Parathyroid adenoma (tissue), 2 donors: ENCODE measurements around the gene OLFML3.

Experiments
- H2AFZ ChIP-seq: fragments of 300-600 bp; sonication (generic); one replicate; pipeline ENCODE4 v1.7.0; 2017; ENCODE audit warnings: antibody characterized with exemption, mild to moderate bottlenecking
- H3K27ac ChIP-seq: fragments of 300-600 bp; sonication (generic); one replicate; pipeline ENCODE4 v1.7.0; 2017
- H3K27me3 ChIP-seq: fragments of 300-600 bp; sonication (generic); one replicate; pipeline ENCODE4 v1.7.0; 2017; ENCODE audit warnings: low read length; ENCODE audit not compliant: control insufficient read depth, insufficient read depth
- H3K36me3 ChIP-seq: fragments of 300-600 bp; sonication (generic); one replicate; pipeline ENCODE4 v1.7.0; 2017; ENCODE audit warnings: low read length; ENCODE audit not compliant: control insufficient read depth, insufficient read depth
- H3K4me1 ChIP-seq: fragments of 300-600 bp; sonication (generic); one replicate; pipeline ENCODE4 v1.7.0; 2017; ENCODE audit warnings: control low read depth
- H3K4me2 ChIP-seq: fragments of 300-600 bp; sonication (generic); one replicate; pipeline ENCODE4 v1.7.0; 2017; ENCODE audit warnings: low read length
- H3K4me3 ChIP-seq: fragments of 300-600 bp; sonication (generic); one replicate; pipeline ENCODE4 v1.7.0; 2017; ENCODE audit warnings: low read depth, low read length
- H3K79me2 ChIP-seq: fragments of 300-600 bp; sonication (generic); one replicate; pipeline ENCODE4 v1.7.0; 2017; ENCODE audit warnings: control low read depth
- H3K9ac ChIP-seq: fragments of 300-600 bp; sonication (generic); one replicate; pipeline ENCODE4 v1.7.0; 2017; ENCODE audit warnings: mild to moderate bottlenecking
- H3K9me3 ChIP-seq: fragments of 300-600 bp; sonication (generic); one replicate; pipeline ENCODE4 v1.7.0; 2017; ENCODE audit warnings: low read length; ENCODE audit not compliant: control insufficient read depth
- TF ChIP-seq, protein P1 (sequence below): fragments of 300-600 bp; sonication (generic); IDR thresholded peaks from one replicate; pipeline ENCODE4 v1.7.0; 2017; ENCODE audit warnings: antibody characterized with exemption, mild to moderate bottlenecking
- donor health status: primary hyperparathyroidism.

The OLFML3 gene

DNA sequence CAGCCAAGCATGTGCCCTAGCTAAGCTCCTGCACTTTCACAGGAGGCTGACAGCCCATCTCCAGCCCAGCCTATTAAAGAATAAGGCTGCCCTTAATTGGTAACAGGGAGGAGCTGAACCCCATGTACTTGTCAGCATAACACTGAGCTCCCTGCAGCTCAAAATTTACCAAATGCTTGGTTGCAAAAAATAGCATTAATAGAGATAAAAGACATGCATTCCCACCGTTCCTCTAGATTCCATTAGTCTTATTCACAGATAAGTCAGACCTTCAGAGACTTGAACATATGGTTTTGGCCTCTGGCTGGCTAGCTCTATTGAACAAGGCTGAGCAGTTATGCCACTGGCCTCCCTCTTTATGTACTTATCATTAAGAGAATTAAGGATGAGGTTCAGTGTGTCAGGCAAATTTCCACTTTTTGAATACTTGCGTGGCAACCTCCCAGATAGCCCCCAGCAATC is 29.2 kb downstream of the OLFML3 start:
- Histone ChIP-seq H3K4me3 (no peak overlapping the region), H3K4me1 (no peaks in the 10 kb centered on the region), H3K36me3 (no peaks in the 10 kb centered on the region), H3K79me2 (no peaks in the 10 kb centered on the region), H3K27ac (no peak overlapping the region), H3K27me3 (no peaks in the 10 kb centered on the region), H3K4me2 (no peak overlapping the region), H3K9ac (no peak overlapping the region), H2AFZ (no peak overlapping the region), H3K9me3 (no peaks in the 10 kb centered on the region)
- TF ChIP-seq, protein P1, sequence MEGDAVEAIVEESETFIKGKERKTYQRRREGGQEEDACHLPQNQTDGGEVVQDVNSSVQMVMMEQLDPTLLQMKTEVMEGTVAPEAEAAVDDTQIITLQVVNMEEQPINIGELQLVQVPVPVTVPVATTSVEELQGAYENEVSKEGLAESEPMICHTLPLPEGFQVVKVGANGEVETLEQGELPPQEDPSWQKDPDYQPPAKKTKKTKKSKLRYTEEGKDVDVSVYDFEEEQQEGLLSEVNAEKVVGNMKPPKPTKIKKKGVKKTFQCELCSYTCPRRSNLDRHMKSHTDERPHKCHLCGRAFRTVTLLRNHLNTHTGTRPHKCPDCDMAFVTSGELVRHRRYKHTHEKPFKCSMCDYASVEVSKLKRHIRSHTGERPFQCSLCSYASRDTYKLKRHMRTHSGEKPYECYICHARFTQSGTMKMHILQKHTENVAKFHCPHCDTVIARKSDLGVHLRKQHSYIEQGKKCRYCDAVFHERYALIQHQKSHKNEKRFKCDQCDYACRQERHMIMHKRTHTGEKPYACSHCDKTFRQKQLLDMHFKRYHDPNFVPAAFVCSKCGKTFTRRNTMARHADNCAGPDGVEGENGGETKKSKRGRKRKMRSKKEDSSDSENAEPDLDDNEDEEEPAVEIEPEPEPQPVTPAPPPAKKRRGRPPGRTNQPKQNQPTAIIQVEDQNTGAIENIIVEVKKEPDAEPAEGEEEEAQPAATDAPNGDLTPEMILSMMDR, result no peak

DNA sequence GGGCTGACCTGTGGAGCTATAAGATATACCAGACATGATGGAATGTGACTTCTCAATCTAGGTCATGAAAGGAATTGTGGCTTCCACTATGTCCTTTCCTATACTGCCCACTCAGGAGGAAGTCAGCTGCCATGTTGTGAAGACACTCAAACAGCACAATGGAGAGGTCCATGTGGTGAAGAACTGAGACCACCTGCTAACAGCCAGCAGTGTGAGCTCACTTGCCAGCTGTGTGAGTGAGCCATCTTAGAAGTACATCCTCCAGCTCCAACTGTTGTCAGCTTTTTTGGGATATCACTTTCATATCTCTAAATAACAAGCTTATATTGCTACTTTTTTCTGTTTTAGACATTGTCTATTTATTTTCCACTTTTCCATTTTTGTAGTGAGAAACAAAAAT is 29.7 kb downstream of the OLFML3 start:
- Histone ChIP-seq H3K27me3 (no peaks in the 10 kb centered on the region), H3K36me3 (no peaks in the 10 kb centered on the region), H3K9me3 (no peaks in the 10 kb centered on the region), H3K4me3 (no peak overlapping the region), H3K4me2 (no peak overlapping the region), H3K4me1 (no peaks in the 10 kb centered on the region), H3K79me2 (no peaks in the 10 kb centered on the region), H3K27ac (no peak overlapping the region), H2AFZ (no peak overlapping the region), H3K9ac (no peak overlapping the region)
- TF ChIP-seq, protein P1, result no peak

DNA sequence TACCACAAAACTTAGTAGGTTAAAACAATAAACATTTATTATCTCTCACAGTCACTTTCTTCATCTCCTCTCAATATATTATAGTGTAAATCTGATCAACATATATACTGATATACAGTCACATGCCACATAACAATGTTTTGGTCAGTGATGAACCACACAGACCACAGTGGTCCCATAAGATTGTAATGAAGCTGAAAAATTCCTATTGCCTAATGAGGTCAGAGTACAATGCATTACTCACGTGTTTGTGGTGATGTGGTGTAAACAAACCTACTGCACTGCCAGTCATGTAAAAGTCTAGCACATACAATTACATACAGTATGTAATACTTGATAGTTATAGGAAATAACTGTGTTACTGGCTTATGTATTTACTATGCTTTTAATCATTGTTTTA is 30.1 kb downstream of the OLFML3 start:
- H3K27ac ChIP-seq, result no peak overlapping the region
- H3K36me3 ChIP-seq, result no peaks in the 10 kb centered on the region
- no peak overlapping the region for H2AFZ ChIP-seq
- H3K79me2 ChIP-seq, result no peaks in the 10 kb centered on the region
- H3K4me1 ChIP-seq, result no peaks in the 10 kb centered on the region
- no peak overlapping the region for H3K9ac ChIP-seq
- H3K4me3 ChIP-seq, result no peak overlapping the region
- H3K4me2 ChIP-seq, result no peak overlapping the region
- TF ChIP-seq, protein P1, result no peak
- no peaks in the 10 kb centered on the region for H3K9me3 ChIP-seq
- no peaks in the 10 kb centered on the region for H3K27me3 ChIP-seq

DNA sequence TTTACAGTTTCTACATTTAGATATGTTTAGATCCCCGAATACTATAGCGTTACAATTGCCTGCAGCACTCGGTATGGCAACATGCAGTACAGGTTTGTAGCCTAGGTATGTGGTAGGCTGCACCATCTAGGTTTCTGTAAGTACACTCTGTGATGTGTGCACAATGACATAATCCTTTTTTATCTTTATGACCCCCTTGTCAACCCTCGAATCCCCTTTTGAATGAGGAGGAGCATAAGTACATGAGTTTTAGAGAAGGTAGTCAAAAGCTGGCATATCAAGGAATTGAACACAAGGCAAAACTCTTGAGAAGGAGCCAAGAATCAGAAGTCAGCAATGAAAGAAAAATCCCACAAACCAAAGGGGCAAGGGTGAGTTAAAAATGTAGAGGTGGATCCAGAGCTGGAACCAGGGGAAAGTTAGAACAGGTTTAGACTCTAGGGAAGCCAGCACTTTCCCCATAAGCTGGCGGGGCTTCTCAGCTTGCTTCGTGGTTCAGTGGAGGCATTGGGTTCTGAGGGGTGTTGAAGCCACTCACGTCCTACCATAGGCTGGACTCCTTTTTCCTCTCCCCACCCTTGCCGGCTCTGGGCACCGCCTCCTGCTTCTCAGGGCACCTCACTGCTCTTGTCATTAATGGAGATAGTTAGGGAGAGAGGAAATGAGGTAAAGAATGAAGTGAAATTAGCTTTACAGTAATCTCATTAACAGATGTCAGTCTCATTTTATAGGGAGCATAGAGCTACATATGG is 31.3 kb downstream of the OLFML3 start:
- H3K79me2 ChIP-seq, result no peaks in the 10 kb centered on the region
- no peak overlapping the region for H3K27ac ChIP-seq
- no peaks in the 10 kb centered on the region for H3K9me3 ChIP-seq
- H3K4me2 ChIP-seq, result no peak overlapping the region
- H3K9ac ChIP-seq, result no peak overlapping the region
- H3K4me3 ChIP-seq, result no peak overlapping the region
- no peaks in the 10 kb centered on the region for H3K27me3 ChIP-seq
- no peaks in the 10 kb centered on the region for H3K4me1 ChIP-seq
- TF ChIP-seq, protein P1, result no peak
- H2AFZ ChIP-seq, result no peak overlapping the region
- no peaks in the 10 kb centered on the region for H3K36me3 ChIP-seq

DNA sequence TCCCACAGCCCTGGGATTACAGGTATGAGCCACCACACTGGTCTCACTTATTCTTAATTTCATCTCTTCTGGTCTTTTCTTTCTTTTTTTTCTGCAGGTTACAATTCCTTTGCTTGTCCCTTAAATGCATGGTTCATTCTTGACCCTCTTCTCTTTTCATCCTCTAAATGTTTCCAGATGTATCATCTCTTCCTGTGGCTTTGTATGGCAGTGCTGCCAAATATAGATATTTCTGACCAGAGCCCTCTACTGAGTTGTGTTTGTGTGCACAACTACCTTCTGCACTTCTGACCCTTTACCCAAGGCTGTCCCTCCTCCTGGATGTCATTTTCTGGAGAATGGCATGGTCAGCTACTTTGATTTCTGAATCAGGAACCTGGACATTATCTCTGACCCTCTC is 32.5 kb downstream of the OLFML3 start:
- Histone ChIP-seq H3K9ac (no peak overlapping the region), H3K9me3 (no peaks in the 10 kb centered on the region), H3K4me1 (no peaks in the 10 kb centered on the region), H2AFZ (no peak overlapping the region), H3K4me2 (no peak overlapping the region), H3K4me3 (no peak overlapping the region), H3K79me2 (no peaks in the 10 kb centered on the region), H3K27me3 (no peaks in the 10 kb centered on the region), H3K27ac (no peak overlapping the region), H3K36me3 (no peaks in the 10 kb centered on the region)
- TF ChIP-seq, protein P1, result no peak
